Psoas muscle (tissue), 8 donors: Measurements from ENCODE around the gene SGMS2. TPM values are rescaled to one million over a fixed set of nuclear protein-coding genes. Genes with fewer than 3 reads are reported as not detected.
A peak's percentile ranks its signal among the peaks of the same experiment; 100 is the strongest.

Experiments
- ATAC-seq, 4 donors: fragments of 200-7000 bp; cut with Tn5 transposase; one replicate each; pipeline ENCODE4 v1.9.1; 2020; ENCODE audit warnings: moderate library complexity in 3 of 4, mild to moderate bottlenecking in 2 of 4
- DNase-seq, 2 donors: peaks; one replicate each; pipeline ENCODE4 v3.0.0-alpha.2; 2020
- H3K27ac ChIP-seq: fragments of 200-600 bp; one replicate; pipeline ENCODE4 v1.8.0; 2022
- H3K27me3 ChIP-seq, 3 donors: fragments of 200-600 bp in 1 of 3; one replicate each; pipeline versions ENCODE4 v1.6.1 to v1.8.0; 2013 to 2022; ENCODE audit warnings: low read length in 2 of 3, mild to moderate bottlenecking in 2 of 3, moderate library complexity in 1 of 3; ENCODE audit not compliant: insufficient read depth in 3 of 3
- H3K36me3 ChIP-seq, 2 donors: fragments of 200-600 bp in 1 of 2; one replicate each; pipeline versions ENCODE4 v1.6.1 to v1.8.0; 2013 to 2022; ENCODE audit warnings: low read depth in 1 of 2, mild to moderate bottlenecking in 1 of 2, moderate library complexity in 1 of 2; ENCODE audit not compliant: insufficient read depth in 1 of 2
- H3K4me1 ChIP-seq: fragments of 200-600 bp; one replicate; pipeline ENCODE4 v1.8.0; 2022
- H3K4me3 ChIP-seq: fragments of 200-600 bp; one replicate; pipeline ENCODE4 v1.8.0; 2022; ENCODE audit warnings: mild to moderate bottlenecking
- H3K9me3 ChIP-seq: fragments of 200-600 bp; one replicate; pipeline ENCODE4 v1.8.0; 2022
- WGBS, 3 donors: extraction: QIAGEN DNeasy Blood & Tissue Kit; methylation state at CpG; one replicate each; pipeline versions ENCODE4 v1.1.6 to v1.1.7; 2013; 5-methylcytosine and 5-hydroxymethylcytosine counted together
- intact Hi-C, 2 donors: fragments of 100-400 bp; cut with DNase I; formaldehyde crosslinking; loops; one replicate each; pipeline versions ENCODE4 v1.11.0 to v1.14.2; 2022
- polyA plus RNA-seq, 3 donors: library from polyadenylated mRNA; stranded (reverse); fragments of 200-250 nt; gene quantifications; one replicate each; pipeline ENCODE4 v1.2.3, GENCODE V29; 2013
- total RNA-seq, 4 donors: library from RNA; stranded (reverse); fragmentation: NEBNext Ultra II Directional in 2 of 4; extraction: Animal tissue kit (Norgen Biotek cat#: 25700) in 2 of 4; gene quantifications; one replicate each; pipeline versions ENCODE4 v1.2.1 to v1.2.4, GENCODE V29; 2021 to 2023
- TF ChIP-seq, protein P1 (sequence below): fragments of 200-600 bp; IDR thresholded peaks from one replicate; pipeline ENCODE4 v1.8.0; 2022; ENCODE audit warnings: antibody characterized with exemption
- donor health status: healthy with polysubstance abuse.
- donor health status: DM: no; HTN: no; CAD: no; lungs with moderate emphysema.
- donor health status: Bipolar disorder and iron deficiency.
- donor health status: healthy.
- donor health status: DM: yes; HTN: yes; CAD: no.
- donor health status: DM: no; HTN: no; CAD: no.
- donor health status: DM: no; HTN: no; CAD: no.
- donor health status: DM: yes; HTN: yes; CAD: no.

Gene SGMS2
- total and polyA plus RNA-seq, 7 donors = 1.7 to 14.2 (median 8.7) TPM

DNA sequence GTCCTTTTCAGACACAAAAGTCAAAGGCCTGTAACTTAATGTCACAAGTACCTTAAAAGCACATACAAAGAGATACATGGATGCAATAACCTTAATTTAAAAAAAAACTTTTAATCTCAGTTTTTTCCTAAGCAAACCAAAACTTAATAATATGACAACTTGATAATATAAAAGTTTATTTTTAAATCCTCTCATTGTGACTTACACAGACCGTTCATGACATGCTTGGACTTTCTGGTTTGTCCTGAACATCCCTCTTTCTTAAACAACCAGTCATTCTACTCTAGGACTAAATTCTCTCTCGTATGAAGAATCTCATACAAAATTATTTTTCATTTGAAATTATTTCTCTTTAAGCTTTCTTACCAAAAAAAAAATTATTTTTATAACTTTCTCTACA lies 63.5 kb downstream of the SGMS2 start:
- TF ChIP-seq, protein P1, sequence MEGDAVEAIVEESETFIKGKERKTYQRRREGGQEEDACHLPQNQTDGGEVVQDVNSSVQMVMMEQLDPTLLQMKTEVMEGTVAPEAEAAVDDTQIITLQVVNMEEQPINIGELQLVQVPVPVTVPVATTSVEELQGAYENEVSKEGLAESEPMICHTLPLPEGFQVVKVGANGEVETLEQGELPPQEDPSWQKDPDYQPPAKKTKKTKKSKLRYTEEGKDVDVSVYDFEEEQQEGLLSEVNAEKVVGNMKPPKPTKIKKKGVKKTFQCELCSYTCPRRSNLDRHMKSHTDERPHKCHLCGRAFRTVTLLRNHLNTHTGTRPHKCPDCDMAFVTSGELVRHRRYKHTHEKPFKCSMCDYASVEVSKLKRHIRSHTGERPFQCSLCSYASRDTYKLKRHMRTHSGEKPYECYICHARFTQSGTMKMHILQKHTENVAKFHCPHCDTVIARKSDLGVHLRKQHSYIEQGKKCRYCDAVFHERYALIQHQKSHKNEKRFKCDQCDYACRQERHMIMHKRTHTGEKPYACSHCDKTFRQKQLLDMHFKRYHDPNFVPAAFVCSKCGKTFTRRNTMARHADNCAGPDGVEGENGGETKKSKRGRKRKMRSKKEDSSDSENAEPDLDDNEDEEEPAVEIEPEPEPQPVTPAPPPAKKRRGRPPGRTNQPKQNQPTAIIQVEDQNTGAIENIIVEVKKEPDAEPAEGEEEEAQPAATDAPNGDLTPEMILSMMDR = no peak
- ATAC-seq = no peak
- peaks cover 4% of the 10 kb centered on the region for H3K9me3 ChIP-seq
- H3K27ac ChIP-seq = no peak overlapping the region
- no peak for DNase-seq
- no peaks in the 10 kb centered on the region for H3K4me1 ChIP-seq
- no peaks in the 10 kb centered on the region for H3K36me3 ChIP-seq
- intact Hi-C loops = no loop called here
- 43 to 59% (median 48%) methylated on average over 2 of the region's 2 CpGs for WGBS, 3 donors
- no peaks in the 10 kb centered on the region for H3K27me3 ChIP-seq
- no peak overlapping the region for H3K4me3 ChIP-seq

DNA sequence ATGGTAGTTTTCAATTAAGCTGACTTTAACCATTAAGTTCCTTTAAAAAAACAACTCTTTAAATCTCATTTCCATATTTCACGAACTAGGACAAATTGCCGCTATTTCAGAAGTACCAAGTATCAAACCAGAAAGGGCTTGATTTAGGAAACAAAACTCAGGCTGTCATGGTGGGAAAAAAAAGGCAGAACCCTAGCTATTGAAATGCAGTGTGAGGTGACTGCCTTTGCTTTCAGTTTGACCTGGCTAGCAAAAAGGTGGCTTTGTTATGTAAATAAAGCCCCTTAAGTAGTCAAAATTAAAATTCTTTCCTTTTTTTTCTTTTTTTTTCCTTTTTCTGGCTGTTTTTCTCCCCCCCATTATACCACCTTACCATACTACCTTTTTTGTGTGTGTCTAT lies 66.0 kb downstream of the SGMS2 start:
- Histone ChIP-seq H3K4me3 (no peak overlapping the region), H3K4me1 (no peaks in the 10 kb centered on the region), H3K27ac (no peak overlapping the region), H3K27me3 (no peaks in the 10 kb centered on the region), H3K36me3 (no peaks in the 10 kb centered on the region), H3K9me3 (peaks cover 4% of the 10 kb centered on the region)
- TF ChIP-seq, protein P1 = no peak
- intact Hi-C loops = loop anchor here in 1 of 2 donors (10.0 kb wide), 1 partner anchor 66 kb away; the partner anchor contains the start of gene SGMS2
- 94 to 96% (median 95%) methylated on average over 2 of the region's 2 CpGs for WGBS, 3 donors
- ATAC-seq (no peak), DNase-seq (no peak)

DNA sequence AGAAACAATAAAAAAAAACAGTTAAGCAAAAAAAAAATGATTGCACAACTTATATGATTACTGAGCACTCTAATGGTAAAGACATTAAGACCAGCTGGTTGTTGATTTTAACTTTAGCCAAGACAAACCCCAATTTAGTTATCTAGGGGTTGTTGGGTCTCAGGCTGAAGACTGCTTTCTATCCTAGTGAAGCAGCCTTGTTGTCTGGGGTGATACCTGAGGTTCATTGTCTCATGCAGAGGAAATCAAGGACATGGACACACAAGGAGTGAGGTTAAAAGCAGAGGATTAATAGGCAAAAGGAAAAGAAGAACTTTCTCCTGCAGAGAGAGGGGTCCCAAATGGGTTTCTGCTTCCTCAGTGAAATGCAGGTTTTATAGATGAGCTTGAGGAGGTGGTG lies 66.6 kb downstream of the SGMS2 start:
- no peaks in the 10 kb centered on the region for H3K36me3 ChIP-seq
- no peak overlapping the region for H3K27ac ChIP-seq
- H3K4me3 ChIP-seq = no peak overlapping the region
- H3K27me3 ChIP-seq = no peaks in the 10 kb centered on the region
- intact Hi-C loops = loop anchor here in 1 of 2 donors (10.0 kb wide), 1 partner anchor 66 kb away; the partner anchor contains the start of gene SGMS2
- peaks cover 4% of the 10 kb centered on the region for H3K9me3 ChIP-seq
- no peak for ATAC-seq
- H3K4me1 ChIP-seq = peaks cover 2% of the 10 kb centered on the region
- no peak for DNase-seq
- TF ChIP-seq, protein P1 = no peak

DNA sequence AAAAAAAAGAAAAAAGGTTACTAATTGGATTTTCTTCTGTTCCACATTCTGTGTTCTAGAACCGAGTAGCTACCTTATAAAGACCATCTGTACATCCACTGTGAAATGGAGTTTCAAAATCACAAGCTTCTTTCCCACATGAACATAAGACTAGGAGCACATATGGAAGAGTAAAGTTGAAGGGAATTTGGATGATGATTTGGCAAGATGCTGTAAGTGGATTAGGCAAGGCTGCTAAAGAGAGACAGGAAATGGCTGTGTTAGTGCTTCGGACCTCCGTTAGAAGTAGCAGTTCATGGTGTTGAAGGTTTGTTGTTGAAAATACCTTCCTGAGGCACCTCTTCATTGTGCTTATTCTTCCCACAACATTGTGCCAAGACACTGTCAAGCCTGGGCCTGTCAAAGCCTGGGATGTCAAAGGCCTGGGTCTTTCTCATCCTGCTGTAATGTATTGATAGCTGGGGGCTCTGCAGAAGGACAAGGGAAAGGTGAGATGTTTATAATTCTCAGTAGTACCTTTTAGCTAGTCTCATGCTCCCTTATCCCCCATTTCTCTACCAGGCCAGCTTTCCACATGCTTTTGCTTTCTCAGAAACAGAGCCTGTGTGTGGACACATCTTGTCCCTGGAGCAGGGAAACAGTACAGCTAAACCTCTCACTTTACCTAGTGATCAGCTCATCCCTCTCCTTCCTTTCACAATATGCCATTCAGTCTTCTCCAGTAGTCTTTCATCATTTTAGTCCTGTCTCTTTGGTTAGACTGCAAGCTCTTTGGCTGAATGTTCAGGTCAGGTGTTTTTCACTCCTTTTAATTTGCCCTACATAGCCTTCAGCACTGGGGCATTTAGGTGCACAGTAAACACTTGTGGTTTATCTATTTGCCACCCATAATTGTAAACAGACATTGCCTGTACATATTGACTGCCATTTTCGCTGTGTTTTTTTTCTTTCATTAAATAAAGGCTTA lies 68.7 kb downstream of the SGMS2 start:
- Histone ChIP-seq H3K27ac (no peak overlapping the region), H3K36me3 (no peaks in the 10 kb centered on the region), H3K4me3 (no peak overlapping the region), H3K27me3 (no peaks in the 10 kb centered on the region), H3K9me3 (no peaks in the 10 kb centered on the region), H3K4me1 (peaks cover 5% of the 10 kb centered on the region)
- WGBS, 3 donors = 61 to 71% (median 68%) methylated on average over 4 of the region's 4 CpGs
- intact Hi-C loops = loop anchor here in 1 of 2 donors (10.0 kb wide), 1 partner anchor 69 kb away; the partner anchor contains the start of gene SGMS2
- TF ChIP-seq, protein P1 = no peak
- ATAC-seq (peak in 3 of 4 donors; percentile 60 to 70 (median 63)), DNase-seq (no peak)
